Stimulated activated CD4-positive, alpha-beta T cell treated with anti-CD3 and anti-CD28 coated beads, Interleukin-4, amount 100 ng/mL, for 1 hour (primary cell): ENCODE data around the gene FAM228B.
"Not testable (repeated sequence)": the region's sequence is repeated elsewhere in the genome, so short reads cannot be mapped to it uniquely, and the experiment has no call there.

Source experiments
- DNase-seq: peaks from one replicate; pipeline ENCODE4 v3.0.0-alpha.2; 2020

Gene FAM228B

GRCh38 chr2:24123195-24123921, at the start of gene FAM228B, which contains the start of gene PFN4:
Gene FAM228B (plus strand): TSS chr2:24123469. CDS start chr2:24124362, 893 bp downstream.
Gene PFN4 (minus strand): TSS chr2:24123334. CDS start chr2:24122535, 799 bp downstream.
- peak; percentile 61 for DNase-seq

GRCh38 chr2:24073816-24074215, 49.5 kb upstream of the FAM228B start:
- no peak for DNase-seq

GRCh38 chr2:24075259-24075658, 48.0 kb upstream of the FAM228B start:
- DNase-seq = no peak

- peak; percentile 99 for DNase-seq
These were observed 47.1 kb upstream of the FAM228B start, which contains the start of gene SF3B6 for GRCh38 chr2:24075915-24076848. Gene SF3B6 (minus strand): TSS chr2:24076326. CDS start chr2:24076229, 97 bp downstream.

GRCh38 chr2:24076849-24077534, 46.3 kb upstream of the FAM228B start:
- no peak for DNase-seq

GRCh38 chr2:24077535-24077877, 45.8 kb upstream of the FAM228B start:
- no peak for DNase-seq

- DNase-seq = no peak
These were observed 45.4 kb upstream of the FAM228B start for GRCh38 chr2:24077879-24078278.

- no peak for DNase-seq
These were observed 42.6 kb upstream of the FAM228B start for GRCh38 chr2:24080701-24081100.

GRCh38 chr2:24082787-24083566, 40.3 kb upstream of the FAM228B start:
- no peak for DNase-seq

GRCh38 chr2:24083567-24084385, 39.5 kb upstream of the FAM228B start:
- DNase-seq = no peak

- DNase-seq = peak; percentile 83
These were observed 38.7 kb upstream of the FAM228B start, which contains the start of gene TP53I3 for GRCh38 chr2:24084386-24085199. Gene TP53I3 (minus strand): TSS chr2:24084834. CDS start chr2:24084326, 508 bp downstream.

- DNase-seq = no peak
These were observed 38.1 kb upstream of the FAM228B start for GRCh38 chr2:24085200-24085489.

GRCh38 chr2:24086241-24086640, 37.0 kb upstream of the FAM228B start:
- DNase-seq = no peak

- DNase-seq = no peak
These were observed 36.2 kb upstream of the FAM228B start for GRCh38 chr2:24087032-24087431.

GRCh38 chr2:24088821-24089359, 34.4 kb upstream of the FAM228B start:
- DNase-seq = no peak

- not testable (repeated sequence) for DNase-seq
These were observed 30.0 kb upstream of the FAM228B start for GRCh38 chr2:24093270-24093669.

GRCh38 chr2:24095171-24095677, 28.0 kb upstream of the FAM228B start:
- not testable (repeated sequence) for DNase-seq

GRCh38 chr2:24100732-24101131, 22.5 kb upstream of the FAM228B start:
- not testable (repeated sequence) for DNase-seq

GRCh38 chr2:24101992-24102391, 21.3 kb upstream of the FAM228B start:
- DNase-seq = no peak

GRCh38 chr2:24102677-24103076, 20.6 kb upstream of the FAM228B start:
- no peak for DNase-seq
